ENCODE measurements around the gene TFR2.
A peak's percentile ranks its signal among the peaks of the same experiment; 100 is the strongest.

The TFR2 gene

DNA sequence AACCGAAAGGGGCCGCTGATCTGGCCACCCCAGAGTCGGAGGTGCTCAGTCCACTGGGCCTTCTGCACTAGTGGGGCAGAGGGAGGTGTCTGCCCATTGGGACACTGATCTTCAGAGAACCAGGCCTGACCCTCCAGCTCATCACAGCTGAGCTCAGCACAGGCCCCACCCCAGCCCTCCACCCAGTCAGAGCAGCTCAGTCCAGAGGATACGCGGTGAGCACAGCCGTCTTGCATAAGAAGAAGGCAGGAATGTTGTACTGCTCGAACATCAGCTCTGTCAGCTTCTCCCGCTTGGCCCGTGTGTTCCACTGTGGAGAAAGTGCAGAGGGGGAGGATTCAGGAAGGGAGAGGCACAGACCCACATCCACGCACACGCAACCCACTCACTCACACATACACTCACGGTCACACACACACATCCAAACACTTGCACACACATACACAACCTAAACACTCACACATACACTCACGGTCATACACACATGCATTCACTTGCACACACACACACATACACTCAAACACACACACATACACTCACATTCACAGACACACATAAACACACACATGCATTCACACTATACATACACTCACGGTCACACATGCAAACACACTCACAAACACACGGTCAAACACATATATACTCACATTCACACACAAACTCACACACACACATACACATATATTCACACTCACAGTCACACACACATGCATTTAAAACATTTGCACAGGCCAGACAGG lies 8.6 kb upstream of the TFR2 start:
- DNase-seq, result no peak

DNA sequence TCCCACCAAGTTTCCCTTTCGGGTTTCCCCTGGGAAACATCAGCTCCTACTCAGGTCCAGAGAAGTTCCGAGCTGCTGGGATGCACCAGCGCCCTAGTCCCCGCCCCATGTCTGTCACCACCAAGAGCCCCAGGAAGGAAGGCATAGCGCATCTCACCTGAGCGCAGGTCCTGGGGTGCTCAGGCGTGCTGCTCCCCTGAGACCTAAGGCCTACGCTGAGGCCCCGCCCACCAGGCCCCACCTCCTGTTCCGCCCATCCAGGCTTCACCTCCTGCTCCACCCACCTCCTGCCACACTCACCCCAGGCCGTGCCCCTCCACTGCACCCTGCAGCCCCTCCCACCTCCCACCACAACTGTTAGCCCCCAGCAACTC lies 1.2 kb upstream of the TFR2 start:
- no peak for DNase-seq

DNA sequence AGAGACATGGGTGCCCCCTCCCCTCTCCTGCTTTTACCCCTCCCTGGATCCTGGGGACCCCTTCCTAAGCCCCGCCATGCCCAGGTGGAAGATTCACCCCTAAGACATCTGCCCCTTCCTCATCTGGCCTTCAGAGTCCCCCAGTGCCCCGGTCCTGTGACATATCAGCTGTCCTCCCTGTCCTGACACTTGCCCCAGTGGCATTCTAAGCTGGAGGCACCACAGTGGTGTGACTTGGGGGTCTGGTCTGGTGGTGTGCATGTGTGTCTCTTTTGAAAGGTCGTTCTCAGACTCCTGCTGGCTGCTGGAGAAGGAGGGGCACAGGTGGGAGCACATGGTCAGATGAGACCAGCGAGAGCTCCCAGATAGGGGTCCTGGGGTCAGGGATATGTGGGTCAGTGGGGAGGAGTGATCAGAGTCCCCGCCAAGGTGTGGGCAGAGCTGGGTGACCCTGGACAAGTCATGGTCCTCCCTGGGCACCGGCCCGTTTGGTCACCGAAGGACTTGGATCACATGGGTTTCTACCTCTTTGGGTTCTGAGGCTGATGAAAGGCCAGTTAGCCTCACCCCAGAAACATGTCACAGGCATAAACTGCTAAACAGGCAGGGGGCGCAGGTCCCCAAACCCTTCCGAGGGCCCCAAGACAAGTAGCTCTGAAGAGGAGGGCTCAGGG lies 645 bp upstream of the TFR2 start:
- no peak for DNase-seq

DNA sequence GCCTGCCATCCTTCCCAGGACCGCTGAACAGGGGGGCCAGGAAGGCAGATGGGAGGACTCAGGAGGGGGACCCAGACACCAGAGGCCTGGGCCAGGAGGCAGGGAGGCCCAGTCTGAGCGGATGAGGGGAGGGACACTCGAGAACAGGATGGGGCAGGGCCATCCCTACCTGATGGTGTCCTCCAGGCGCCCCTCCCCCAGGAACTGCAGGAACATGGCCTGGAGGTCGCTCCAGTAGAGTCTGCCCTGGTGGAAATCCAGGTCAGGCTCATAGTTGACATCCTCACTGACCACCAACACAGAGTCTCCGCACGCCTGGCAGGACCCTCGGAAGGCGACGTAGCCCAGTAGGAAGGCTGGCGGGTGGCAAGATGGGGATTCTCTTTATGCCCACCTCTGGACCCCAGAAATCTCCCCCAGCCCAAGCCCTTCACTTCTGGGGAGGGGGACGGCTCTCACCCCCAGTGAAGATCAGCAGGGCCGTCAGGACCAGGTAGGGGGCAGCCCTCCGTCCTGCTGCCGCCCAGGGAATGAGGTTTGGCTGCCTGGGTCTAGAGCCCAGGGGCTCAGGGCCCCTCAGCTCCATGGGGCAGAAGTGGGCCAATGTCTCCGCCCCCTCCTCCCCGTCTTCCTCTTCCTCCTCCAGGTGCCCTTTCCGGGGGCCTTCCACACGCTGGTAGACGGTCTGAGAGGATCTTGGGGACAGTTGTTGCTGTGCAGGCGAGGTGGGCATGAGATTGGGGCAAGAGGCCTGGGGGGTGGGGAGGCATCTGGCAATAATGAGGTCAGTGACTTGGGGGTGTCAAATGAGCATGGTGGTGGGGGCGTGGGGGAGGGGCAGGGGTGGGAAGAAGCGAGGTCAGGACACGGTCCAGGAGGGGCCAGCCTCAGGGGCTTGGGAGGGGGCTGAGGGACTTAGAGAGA lies 573 bp downstream of the TFR2 start:
- DNase-seq, result no peak

DNA sequence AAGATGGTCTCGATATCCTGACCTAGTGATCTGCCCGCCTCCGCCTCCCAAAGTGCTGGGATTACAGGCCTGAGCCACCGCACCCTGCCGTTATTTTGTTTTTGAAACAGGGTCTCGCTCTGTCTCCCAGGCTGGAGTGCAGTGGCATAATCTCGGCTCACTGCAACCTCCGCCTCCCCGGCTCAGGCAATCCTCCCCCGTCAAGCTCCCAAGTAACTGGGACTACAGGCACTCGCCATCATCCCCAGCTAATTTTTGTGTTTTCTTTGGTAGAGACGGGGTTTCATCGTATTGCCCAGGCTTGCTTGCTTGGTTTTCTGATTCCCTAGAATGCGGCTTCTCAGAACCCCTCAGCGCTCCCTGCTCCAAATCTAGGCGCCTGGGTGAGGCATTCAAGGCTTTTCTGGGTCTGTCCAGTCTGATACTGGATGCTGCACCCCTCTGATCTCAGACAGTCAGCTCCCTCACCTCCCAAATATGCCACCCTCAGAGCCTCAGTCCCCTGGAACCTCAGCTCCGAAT lies 1.3 kb downstream of the TFR2 start:
- DNase-seq, result no peak

DNA sequence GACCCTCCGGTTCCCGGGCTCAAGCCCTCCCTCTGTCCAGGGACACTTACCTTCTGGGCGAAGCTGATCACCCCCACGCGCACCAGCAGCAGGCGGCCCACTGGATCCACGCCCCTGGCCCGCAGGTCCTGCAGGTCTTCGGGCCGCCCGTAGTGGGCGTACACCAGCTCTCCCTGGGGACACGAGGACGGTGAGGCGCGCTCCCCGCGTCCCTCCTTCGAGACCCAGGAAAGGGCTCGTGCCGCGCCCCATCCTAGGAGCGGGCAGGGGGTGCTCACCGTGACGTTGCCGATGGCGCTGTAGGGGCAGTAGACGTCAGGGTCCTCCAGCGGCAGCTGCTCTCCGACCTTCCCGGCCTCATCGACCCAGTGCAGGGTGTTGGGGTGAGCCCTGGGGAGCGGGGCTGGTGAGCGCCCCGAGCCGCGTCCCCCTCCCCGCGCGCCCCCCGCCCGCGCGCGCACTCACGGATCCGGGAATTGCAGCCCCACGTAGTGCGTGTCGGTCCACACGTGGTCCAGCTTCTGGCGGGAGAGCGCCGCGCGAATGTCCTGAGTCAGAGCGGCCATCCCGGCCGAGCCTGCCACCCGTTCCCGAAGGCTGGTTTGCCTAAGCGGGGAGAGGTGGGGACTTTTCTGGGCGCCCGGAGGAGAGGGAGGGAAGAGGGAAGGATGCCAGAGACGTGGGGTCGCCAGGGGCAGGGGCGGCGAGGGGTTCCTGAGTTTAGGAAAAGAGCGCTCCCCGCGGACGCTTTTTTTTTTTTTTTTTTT lies 8.2 kb downstream of the TFR2 start:
- DNase-seq, result peak; percentile 67

DNA sequence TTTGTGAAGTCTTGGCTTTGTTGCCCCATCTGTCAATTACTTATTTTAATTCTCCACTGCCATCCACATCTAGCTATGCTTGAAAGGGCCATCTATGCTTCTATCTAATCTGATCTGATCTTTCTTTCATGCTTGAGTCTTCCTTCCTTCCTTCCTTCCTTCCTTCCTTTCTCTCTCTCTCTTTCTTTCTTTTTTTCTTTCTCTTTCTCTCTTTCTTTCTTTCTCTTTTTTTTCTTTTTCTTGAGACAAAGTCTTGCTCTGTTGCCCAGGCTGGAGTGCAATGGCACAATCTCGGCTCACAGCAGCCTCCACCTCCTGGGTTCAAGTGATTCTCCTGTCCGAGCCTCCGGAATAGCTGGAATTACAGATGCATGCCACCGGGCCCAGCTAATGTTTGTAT lies 11.3 kb downstream of the TFR2 start:
- no peak for DNase-seq

DNA sequence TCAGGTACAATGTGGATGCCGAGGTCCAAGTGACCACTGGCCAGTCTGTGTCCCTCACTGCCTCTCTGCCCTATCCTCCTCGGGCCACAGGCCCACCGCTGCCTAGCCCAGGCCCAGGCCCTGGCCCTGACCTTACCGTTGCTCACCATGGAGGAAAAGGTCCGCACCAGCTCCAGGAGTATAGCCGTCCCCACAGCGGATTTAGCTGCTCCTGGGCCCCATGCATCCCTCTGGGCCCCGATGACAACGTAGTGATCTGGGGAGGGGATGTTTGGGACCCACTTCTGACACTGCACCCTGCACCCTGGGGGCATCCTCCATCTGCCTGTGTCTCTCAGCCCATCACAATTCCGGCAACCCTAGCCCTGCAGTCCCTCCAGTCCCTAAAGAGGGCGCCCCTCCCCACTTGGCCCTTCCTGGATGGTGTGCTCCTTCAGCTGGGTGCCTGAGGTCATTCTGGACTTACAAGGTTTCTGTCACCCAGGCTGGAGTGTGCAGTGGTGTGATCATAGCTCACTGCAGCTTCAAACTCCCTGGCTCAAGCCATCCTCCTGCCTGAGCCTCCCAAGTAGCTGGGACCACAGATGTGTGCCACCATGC lies 12.1 kb downstream of the TFR2 start:
- peak; percentile 45 for DNase-seq

DNA sequence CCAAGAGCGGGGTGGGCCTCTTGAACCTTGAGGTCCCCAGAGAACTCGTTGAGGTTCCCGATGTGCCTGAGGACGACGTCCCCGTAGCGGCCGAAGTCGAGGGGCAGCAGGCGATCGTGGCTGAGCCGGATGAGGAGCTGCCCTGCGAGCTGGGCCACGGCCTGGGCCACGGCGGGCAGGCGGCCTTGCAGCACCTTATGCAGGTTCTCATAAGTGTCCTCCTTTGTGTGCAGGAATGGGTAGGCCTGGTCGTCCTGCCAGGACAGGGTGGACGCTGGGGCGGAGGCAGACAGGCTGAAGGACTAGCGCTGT lies 14.2 kb downstream of the TFR2 start:
- no peak for DNase-seq

DNA sequence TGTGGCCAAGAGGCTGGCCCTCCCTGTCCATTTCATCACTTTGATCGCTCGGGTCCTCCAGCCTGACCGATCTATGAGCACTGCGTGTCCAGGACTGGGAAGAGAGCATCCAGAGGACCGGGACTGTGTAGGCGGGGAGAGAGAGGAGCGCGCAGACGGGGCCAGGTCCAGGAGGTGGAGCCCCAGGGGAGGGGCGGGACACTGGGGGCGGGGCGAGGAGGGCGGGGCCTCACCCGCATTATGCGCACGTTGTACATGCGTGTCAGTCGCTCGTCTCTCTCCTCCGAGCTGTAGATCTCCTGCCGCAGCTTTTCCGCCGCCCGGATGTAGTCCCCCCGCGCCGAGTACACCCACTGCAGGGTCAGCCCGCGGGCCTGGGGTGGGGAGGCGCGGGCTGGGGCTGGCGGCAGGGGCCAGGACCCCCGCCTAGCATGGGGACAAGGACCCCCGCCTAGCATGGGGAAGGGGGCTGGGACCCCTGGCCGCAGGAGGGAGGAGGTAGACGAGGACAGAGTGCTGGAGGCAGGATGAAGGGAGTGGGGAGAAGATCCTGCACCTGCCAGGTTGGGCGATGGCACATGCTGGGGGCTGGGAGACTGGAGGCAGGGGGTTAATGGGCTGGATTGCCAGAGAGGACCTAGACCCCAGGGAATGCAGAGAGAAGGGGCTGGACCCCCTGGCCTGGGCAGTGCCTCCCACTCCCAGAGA lies 14.7 kb downstream of the TFR2 start:
- peak; percentile 89 for DNase-seq

DNA sequence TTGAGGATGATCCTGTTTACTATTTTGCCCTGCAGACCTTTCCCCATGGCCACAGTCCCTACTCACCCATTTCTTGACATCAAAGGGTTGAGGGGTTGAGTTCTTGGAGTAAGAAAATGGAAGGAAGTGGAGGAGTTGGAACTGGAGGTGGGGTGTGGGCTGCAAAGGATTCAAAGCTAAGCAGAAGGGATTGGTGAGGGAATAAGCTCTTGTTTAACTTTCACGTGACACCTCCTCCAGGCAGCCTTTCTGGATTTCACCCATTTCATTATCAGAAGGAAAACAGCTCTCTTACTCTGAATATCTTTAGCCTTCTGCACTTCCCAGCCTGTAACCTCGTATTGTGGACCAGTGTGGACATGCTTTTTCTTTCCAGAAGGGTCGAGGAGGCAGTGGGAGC lies 15.3 kb downstream of the TFR2 start:
- no peak for DNase-seq

DNA sequence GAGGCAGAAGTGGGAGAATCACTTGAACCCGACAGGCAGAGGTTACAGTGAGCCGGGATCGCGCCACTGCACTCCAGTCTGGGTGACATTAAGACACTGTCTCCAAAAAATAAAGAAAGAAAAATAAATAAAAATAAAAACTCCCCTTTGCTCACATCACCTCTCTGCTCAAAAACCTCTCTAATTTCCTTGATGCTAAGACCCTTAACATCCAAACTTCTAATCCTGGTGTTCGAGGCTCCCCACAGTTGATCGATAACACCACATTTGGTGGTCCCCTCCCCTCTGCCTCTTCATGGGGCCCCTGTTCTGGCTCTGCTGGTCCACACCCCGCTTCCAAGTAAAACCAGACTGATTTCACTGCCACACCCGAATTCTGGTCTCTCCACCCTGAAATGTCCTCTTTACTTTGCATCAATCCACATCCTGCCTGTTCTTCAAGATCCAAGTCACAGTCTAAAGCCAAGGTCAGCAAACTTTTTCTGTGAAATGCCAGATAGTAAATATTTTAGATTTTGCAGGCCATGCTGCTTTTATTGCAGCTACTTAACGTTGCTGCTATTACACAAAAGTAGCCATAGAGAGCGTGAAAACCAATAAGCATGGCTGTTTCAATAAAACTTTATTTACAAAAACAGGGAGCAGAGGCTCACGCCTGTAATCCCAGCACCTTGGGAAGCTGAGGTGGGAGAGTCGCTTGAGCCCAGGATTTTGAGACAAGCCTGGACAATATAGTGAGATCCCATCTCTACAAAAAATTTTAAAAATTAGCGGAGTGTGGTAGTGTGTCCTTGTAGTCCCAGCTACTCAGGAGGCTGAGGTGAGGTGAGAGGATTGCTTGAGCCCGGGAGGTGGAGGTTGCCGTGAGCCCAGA lies 17.2 kb downstream of the TFR2 start:
- DNase-seq, result no peak

DNA sequence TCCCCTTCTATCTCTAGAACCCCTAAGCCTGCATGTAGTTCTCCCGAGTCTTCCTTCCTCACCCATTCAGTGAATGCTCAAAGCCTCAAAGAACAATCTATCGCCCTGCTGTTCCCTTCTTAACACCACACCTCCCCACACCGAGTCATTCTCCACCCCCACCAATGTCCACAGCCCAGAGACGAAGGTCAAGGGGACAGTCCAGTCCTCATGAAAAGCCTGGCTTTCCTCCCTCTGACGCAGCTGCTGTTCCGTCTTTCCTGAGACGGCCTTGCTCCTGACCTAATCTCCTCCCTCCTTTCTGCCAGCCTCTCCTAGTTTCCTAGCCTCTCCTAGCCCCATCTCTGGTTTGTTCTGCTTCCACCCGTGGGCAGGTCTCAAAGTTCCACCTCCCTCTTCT lies 19.8 kb downstream of the TFR2 start:
- no peak for DNase-seq

DNA sequence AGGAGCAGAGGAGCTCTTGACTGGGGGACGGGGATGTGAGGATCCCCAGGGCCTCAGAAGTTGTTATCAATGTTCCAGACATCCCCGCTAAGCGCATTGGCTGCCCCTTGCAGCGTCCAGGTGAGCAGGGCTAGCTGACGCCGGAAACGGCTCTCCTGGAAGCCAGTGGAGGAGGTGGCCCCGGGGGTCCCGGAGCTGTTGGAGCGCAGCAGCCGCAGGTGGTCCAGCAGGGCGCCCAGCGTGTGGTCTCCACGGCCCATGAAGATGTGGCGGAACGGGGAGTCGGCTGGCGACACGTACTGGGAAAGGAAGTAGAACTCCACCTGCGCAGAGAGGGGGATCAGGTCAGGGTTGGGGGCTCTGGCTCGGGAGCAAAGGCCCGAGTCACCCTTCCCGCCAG lies 20.5 kb downstream of the TFR2 start:
- no peak for DNase-seq

DNA sequence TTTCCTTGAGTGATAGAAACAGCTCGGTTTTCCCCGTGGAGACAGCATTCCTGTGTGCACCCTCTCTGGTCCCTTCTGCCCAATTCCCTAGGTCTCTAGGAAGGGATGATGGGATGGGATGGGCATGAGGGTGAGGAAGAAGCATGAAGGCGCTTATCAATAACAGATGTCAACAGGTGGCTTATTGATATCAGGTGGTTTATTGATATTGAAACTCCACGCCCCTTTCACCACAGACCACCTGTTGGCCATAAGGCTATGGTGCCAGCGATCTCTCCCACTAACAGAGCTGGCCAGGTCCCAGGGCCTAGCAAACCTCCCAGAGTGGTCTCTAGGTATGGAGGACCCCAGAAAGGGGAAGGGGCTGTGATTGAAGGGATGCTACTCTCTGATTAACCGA lies 21.1 kb downstream of the TFR2 start:
- no peak for DNase-seq

DNA sequence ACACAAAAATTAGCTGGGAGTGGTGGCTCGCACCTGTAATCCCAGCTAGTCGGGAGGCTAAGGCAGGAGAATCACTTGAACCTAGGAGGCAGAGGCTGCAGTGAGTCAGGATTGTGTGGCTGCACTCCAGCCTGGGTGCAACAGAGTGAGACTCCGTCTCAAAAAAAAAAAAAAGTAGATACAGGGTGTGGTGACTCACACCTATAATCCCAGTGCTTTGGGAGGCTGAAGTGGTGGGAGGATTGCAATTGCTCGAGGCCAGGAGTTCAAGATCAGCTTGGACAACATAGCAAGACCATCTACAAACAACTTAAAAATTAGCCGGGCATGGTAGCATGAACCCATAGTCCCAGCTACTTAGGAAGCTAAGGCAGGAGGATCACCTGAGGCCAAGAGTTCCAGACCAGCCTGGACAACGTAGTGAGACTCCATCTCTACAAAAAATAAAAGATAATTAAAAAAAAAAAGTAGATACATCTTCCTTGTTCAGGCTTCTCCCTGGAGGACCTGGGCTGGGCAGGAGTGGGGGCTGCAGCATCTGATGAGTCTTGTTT lies 27.0 kb downstream of the TFR2 start:
- DNase-seq, result no peak

DNA sequence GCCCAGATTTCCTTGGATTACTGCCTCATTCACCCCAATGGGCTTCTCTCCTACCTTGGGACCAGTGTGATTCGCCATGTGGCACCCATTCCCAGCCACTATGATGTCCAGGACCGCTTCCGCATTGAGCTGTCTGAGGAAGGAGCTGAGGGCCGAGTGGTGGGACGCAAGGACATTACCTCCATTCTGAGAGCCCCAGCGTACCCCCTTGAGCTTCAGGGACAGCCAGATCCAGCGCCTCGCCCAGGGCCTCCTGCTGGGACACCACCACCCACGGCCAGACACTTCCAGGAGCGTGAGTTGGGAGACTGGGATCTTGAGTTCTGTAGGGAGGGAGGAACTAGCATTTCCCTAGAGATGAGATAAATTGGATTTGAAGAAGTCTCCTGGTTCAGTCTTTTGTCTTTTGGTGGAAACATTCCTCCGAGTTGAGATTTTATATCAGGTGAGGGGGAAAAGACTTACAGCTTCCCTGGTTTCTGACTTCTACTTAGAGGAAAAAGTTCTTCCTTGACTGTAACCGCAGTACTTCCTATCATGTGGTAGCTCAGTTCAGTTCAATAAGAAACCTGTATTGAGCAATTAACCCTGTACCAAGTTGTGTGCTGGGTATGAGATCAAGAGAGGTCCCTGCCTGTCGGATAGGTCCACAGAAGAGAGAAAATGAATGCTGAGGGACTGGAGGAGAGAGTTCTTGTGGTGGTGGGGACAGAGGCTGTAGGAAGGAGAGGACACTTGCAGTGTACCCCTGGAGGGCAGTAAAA lies 27.8 kb downstream of the TFR2 start:
- no peak for DNase-seq

DNA sequence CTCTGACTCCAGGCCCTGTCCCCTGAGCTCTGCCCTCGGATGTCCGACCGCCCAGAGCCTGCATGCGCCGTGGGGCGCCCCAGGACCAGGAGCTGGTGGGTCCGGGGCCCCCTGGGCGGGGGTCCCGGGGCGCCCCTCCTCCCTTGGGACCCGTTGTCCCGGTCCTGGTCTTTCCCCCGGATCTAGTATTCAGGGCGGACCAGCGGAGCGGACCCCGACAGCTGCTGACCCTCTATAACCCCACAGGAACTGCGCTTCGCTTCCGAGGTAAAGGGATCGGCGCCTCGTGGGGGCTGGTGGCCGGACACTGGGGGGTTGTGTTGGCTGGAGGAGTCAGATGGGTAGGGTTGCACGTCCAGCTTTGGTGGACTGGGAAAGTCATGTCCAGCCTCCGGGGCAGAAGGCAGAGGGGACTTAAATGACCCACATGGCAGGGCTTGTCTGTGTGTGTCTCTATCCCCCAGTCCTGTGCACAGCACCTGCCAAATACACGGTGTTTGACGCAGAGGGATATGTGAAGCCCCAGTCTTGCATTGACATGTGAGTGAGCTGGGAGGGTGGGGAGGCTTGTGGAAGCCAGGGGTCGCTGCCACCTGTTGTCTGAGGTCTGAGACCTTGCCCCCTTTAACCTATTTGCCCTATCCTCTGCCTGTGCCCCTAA lies 28.5 kb downstream of the TFR2 start:
- no peak for DNase-seq

All from stimulated activated CD4-positive, alpha-beta T cell treated with anti-CD3 and anti-CD28 coated beads, Interleukin-1b, Interleukin-23, amount 100 ng/mL, for 48 hours (primary cell).